Aorta (tissue), 5 donors: ENCODE results near the gene SYNGR1. TPM values are rescaled to one million over a fixed set of nuclear protein-coding genes. Genes with fewer than 3 reads are reported as not detected.

Source experiments
- ATAC-seq: fragments of 200-7000 bp; cut with Tn5 transposase; one replicate; pipeline ENCODE4 v1.9.1; 2022; ENCODE audit warnings: moderate library complexity; ENCODE audit not compliant: low FRiP score
- DNase-seq, 2 donors: peaks; one replicate each; pipeline ENCODE4 v3.0.0-alpha.2; 2020
- H3K27ac ChIP-seq, 2 donors: one replicate each; pipeline ENCODE4 v1.5.1; 2013; ENCODE audit warnings: low read length in 2 of 2, mild to moderate bottlenecking in 2 of 2, moderate library complexity in 2 of 2, control low read depth in 1 of 2, inconsistent platforms in 1 of 2, low read depth in 1 of 2
- H3K27me3 ChIP-seq, 2 donors: one replicate each; pipeline ENCODE4 v1.6.1; 2013; ENCODE audit warnings: control low read depth in 1 of 2, low read length in 1 of 2, mild to moderate bottlenecking in 1 of 2, moderate library complexity in 1 of 2; ENCODE audit not compliant: insufficient read depth in 2 of 2, control insufficient read depth in 1 of 2
- H3K36me3 ChIP-seq, 2 donors: one replicate each; pipeline ENCODE4 v1.6.1; 2013; ENCODE audit warnings: control low read depth in 1 of 2, low read length in 1 of 2, mild to moderate bottlenecking in 1 of 2; ENCODE audit not compliant: insufficient read depth in 2 of 2, control insufficient read depth in 1 of 2
- H3K4me1 ChIP-seq, 2 donors: one replicate each; pipeline ENCODE4 v1.6.1; 2013; ENCODE audit warnings: low read length in 2 of 2, control low read depth in 1 of 2, mild to moderate bottlenecking in 1 of 2, moderate library complexity in 1 of 2; ENCODE audit not compliant: insufficient read depth in 2 of 2, control insufficient read depth in 1 of 2
- H3K4me3 ChIP-seq, 2 donors: one replicate each; pipeline ENCODE4 v1.5.1; 2013; ENCODE audit warnings: low read length in 2 of 2, control low read depth in 1 of 2, mild to moderate bottlenecking in 1 of 2
- H3K9me3 ChIP-seq: one replicate; pipeline ENCODE4 v1.6.1; 2013; ENCODE audit warnings: mild to moderate bottlenecking, low read length; ENCODE audit not compliant: control insufficient read depth
- WGBS, 2 donors: extraction: QIAGEN DNeasy Blood & Tissue Kit; methylation state at CpG; one replicate each; pipeline ENCODE4 v1.1.7; 2013; 5-methylcytosine and 5-hydroxymethylcytosine counted together
- intact Hi-C, 2 donors: fragments of 100-400 bp; cut with DNase I; formaldehyde crosslinking; loops; one replicate each; pipeline versions ENCODE4 v1.14.2 to v1.15.0; 2022
- polyA plus RNA-seq, 2 donors: library from polyadenylated mRNA; stranded (reverse); fragments of 200-250 nt; gene quantifications; one replicate each; pipeline ENCODE4 v1.2.3, GENCODE V29; 2013
- total RNA-seq, 2 donors: library from RNA; stranded (reverse); fragmentation: NEBNext Ultra II Directional; extraction: Animal tissue kit (Norgen Biotek cat#: 25700); gene quantifications; one replicate each; pipeline ENCODE4 v1.2.1, GENCODE V29; 2021
- donor health status: healthy with polysubstance abuse.
- donor health status: Bipolar disorder and iron deficiency.
- donor health status: DM: no; HTN: no; CAD: no.
- donor health status: DM: no; HTN: no; CAD: no.
- donor health status: DM: yes; HTN: yes; CAD: no.

Gene SYNGR1
- total and polyA plus RNA-seq, 4 donors, result 5.1 to 26.7 (median 17.0) TPM

- H3K4me1 ChIP-seq, result no peaks in the 10 kb centered on the region
- WGBS, 2 donors, result 78 to 79% methylated on average over 9 of the region's 9 CpGs
- DNase-seq (no peak), ATAC-seq (no peak)
- intact Hi-C loops, result no loop called here
- H3K9me3 ChIP-seq, result no peaks in the 10 kb centered on the region
- no peaks in the 10 kb centered on the region for H3K27me3 ChIP-seq
- no peaks in the 10 kb centered on the region for H3K36me3 ChIP-seq
- H3K4me3 ChIP-seq, result no peak overlapping the region
- H3K27ac ChIP-seq, result no peak overlapping the region
Observed at GRCh38 chr22:39368461-39368911, 18.7 kb downstream of the SYNGR1 start.

DNA sequence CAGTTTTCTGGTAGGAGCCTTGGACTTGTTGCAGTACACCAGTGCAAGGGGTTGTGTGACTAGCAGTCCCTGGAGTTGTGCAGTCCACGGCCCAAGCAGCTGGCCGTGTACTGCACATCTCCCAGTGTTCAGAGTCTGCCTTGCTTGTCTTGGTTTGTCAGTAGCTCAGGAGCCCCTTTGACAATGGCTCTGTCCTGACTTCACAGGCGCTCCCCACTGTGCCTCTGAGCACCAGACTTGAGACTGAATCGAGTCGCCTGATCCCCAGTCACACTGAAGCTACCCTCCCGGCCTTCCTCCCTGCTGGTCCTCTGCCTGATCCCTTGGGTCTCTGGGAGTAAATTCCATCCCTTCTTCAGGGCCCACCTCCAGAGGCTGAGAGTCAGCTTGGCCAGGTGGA is 19.4 kb downstream of the SYNGR1 start:
- Histone ChIP-seq H3K36me3 (no peaks in the 10 kb centered on the region), H3K27me3 (no peaks in the 10 kb centered on the region), H3K4me1 (no peaks in the 10 kb centered on the region), H3K27ac (no peak overlapping the region), H3K4me3 (no peak overlapping the region), H3K9me3 (no peaks in the 10 kb centered on the region)
- no peak for ATAC-seq
- 87% methylated on average over 6 of the region's 6 CpGs for WGBS, 2 donors
- no peak for DNase-seq
- intact Hi-C loops, result no loop called here

DNA sequence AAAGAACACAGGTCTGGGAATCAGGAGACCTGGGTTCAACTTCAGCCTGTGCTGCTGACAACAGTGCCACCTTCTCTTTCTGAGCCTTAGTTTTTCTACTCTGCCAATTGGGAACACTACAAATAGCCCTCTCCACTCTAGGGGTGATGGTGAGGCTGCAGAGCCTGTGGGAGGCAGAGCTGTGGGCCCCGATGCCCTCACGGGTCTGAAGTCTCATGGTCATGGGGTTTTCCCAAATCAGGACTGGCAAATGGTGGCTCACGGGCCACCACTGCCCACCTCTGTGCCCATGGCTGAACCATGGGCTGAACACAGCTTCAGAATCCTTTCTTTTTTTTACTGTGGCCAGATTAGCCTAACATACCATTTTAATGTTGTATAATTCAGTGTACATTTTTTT is 19.8 kb downstream of the SYNGR1 start:
- ATAC-seq (no peak), DNase-seq (no peak)
- Histone ChIP-seq H3K4me3 (no peak overlapping the region), H3K4me1 (no peaks in the 10 kb centered on the region), H3K27me3 (no peaks in the 10 kb centered on the region), H3K9me3 (no peaks in the 10 kb centered on the region), H3K27ac (no peak overlapping the region), H3K36me3 (no peaks in the 10 kb centered on the region)
- intact Hi-C loops, result no loop called here
- 90 to 92% methylated on average over 3 of the region's 3 CpGs for WGBS, 2 donors

- intact Hi-C loops, result no loop called here
- no peaks in the 10 kb centered on the region for H3K9me3 ChIP-seq
- WGBS, 2 donors, result 96 to 97% methylated on average over 2 of the region's 2 CpGs
- H3K4me3 ChIP-seq, result no peak overlapping the region
- DNase-seq (no peak), ATAC-seq (no peak)
- no peaks in the 10 kb centered on the region for H3K4me1 ChIP-seq
- H3K36me3 ChIP-seq, result no peaks in the 10 kb centered on the region
- H3K27me3 ChIP-seq, result no peaks in the 10 kb centered on the region
- H3K27ac ChIP-seq, result no peak overlapping the region
Observed at GRCh38 chr22:39371732-39372131, 21.9 kb downstream of the SYNGR1 start.

GRCh38 chr22:39374191-39374590 is 24.4 kb downstream of the SYNGR1 start:
- intact Hi-C loops, result no loop called here
- DNase-seq (no peak), ATAC-seq (no peak)
- H3K9me3 ChIP-seq, result no peaks in the 10 kb centered on the region
- no peak overlapping the region for H3K27ac ChIP-seq
- no peak overlapping the region for H3K4me3 ChIP-seq
- H3K27me3 ChIP-seq, result no peaks in the 10 kb centered on the region
- no peaks in the 10 kb centered on the region for H3K36me3 ChIP-seq
- no peaks in the 10 kb centered on the region for H3K4me1 ChIP-seq
- 87 to 90% methylated on average over 22 to 24 of the region's 24 CpGs for WGBS, 2 donors

- DNase-seq, result no peak
- ATAC-seq, result no peak
- Histone ChIP-seq H3K9me3 (no peaks in the 10 kb centered on the region), H3K4me3 (no peak overlapping the region), H3K4me1 (no peaks in the 10 kb centered on the region), H3K27me3 (no peaks in the 10 kb centered on the region), H3K27ac (no peak overlapping the region), H3K36me3 (no peaks in the 10 kb centered on the region)
- 92 to 95% methylated on average over 8 of the region's 8 CpGs for WGBS, 2 donors
- intact Hi-C loops, result no loop called here
Observed at GRCh38 chr22:39374801-39375200, 25.0 kb downstream of the SYNGR1 start.

DNA sequence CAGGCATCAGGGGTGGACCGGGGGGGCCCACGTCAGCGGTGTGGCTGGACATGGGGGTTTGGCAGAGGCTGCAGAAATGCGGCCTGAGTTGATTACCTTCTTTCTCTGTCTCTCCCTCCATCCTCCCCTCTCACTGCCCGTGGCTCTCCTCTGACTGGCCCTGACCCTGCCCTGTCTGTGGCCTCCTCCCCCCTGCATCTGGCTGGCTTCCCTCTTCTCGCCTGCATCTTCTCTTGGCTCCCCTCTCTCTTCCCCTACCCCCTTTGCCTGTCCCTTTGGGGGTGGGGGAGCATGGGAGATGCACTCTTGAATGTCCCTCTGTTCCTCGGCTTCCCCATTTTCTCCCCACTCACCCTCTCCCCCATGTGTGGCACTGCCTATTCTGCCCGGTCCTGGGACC is 25.9 kb downstream of the SYNGR1 start:
- no peaks in the 10 kb centered on the region for H3K27me3 ChIP-seq
- 79 to 83% methylated on average over 8 of the region's 8 CpGs for WGBS, 2 donors

GRCh38 chr22:39379756-39380730 is 30.3 kb downstream of the SYNGR1 start:
- no peaks in the 10 kb centered on the region for H3K36me3 ChIP-seq
- no peaks in the 10 kb centered on the region for H3K27me3 ChIP-seq
- intact Hi-C loops, result no loop called here

More for the DNA sequence above, 25.9 kb downstream of the SYNGR1 start:
- no peak overlapping the region for H3K27ac ChIP-seq
- ATAC-seq (no peak), DNase-seq (no peak)
- intact Hi-C loops, result no loop called here
- H3K36me3 ChIP-seq, result no peaks in the 10 kb centered on the region
- no peak overlapping the region for H3K4me3 ChIP-seq
- H3K4me1 ChIP-seq, result no peaks in the 10 kb centered on the region
- H3K9me3 ChIP-seq, result no peaks in the 10 kb centered on the region

More at GRCh38 chr22:39379756-39380730, 30.3 kb downstream of the SYNGR1 start:
- no peaks in the 10 kb centered on the region for H3K9me3 ChIP-seq
- DNase-seq (no peak), ATAC-seq (no peak)
- H3K4me3 ChIP-seq, result no peak overlapping the region
- WGBS, 2 donors, result 92 to 94% methylated on average over 15 of the region's 15 CpGs
- no peak overlapping the region for H3K27ac ChIP-seq
- no peaks in the 10 kb centered on the region for H3K4me1 ChIP-seq
